HL-60 (cell line): ENCODE data around the gene SMG6.

Experiments
- DNase-seq, 2 experiments: peaks; one replicate each; pipeline ENCODE4 v3.0.0-alpha.2; 2010 to 2020; ENCODE audit warnings: low read depth in 1 of 2, low spot score in 1 of 2
- H3K27ac ChIP-seq: fragments of 250-450 bp; sonication (Bioruptor Pico); replicated peaks from 2 replicates; pipeline ENCODE4 v1.5.1; 2020; ENCODE audit warnings: mild to moderate bottlenecking, moderate library complexity
- H3K27me3 ChIP-seq: fragments of 250-450 bp; sonication (Bioruptor Pico); 2 replicates; pipeline ENCODE4 v1.5.1; 2021; ENCODE audit warnings: mild to moderate bottlenecking, moderate library complexity; ENCODE audit not compliant: insufficient read depth, poor library complexity, severe bottlenecking
- H3K4me3 ChIP-seq: replicated peaks from 2 replicates; pipeline ENCODE4 v1.5.1; 2011; ENCODE audit warnings: mild to moderate bottlenecking, control low read depth, low read length; ENCODE audit not compliant: insufficient read depth
- CTCF ChIP-seq: IDR thresholded peaks from one replicate; pipeline ENCODE4 v1.5.1; 2011; ENCODE audit warnings: low read length, control low read depth, inconsistent platforms; ENCODE audit not compliant: insufficient read depth
- GABPA ChIP-seq: IDR thresholded peaks from 2 replicates; pipeline ENCODE4 v1.6.1; 2012; ENCODE audit warnings: low read depth
- POLR2AphosphoS5 ChIP-seq: IDR thresholded peaks from 2 replicates; pipeline ENCODE4 v1.6.1; 2012; ENCODE audit warnings: low read depth
- REST ChIP-seq: IDR thresholded peaks from 2 replicates; pipeline ENCODE4 v1.6.1; 2012; ENCODE audit warnings: low read depth; ENCODE audit not compliant: insufficient replicate concordance
- SPI1 ChIP-seq: IDR thresholded peaks from 2 replicates; pipeline ENCODE4 v1.6.1; 2012; ENCODE audit warnings: low read depth, mild to moderate bottlenecking, borderline replicate concordance

SMG6 gene

GRCh38 chr17:2191785-2192184 lies 111.8 kb downstream of the SMG6 start:
- H3K27ac ChIP-seq: peak overlapping the region; percentile 12; the same call in 1 of the 2 replicates
- no peaks in the 10 kb centered on the region for H3K27me3 ChIP-seq
- no peak overlapping the region for H3K4me3 ChIP-seq
- TF ChIP-seq GABPA (no peak), REST (no peak), SPI1 (no peak), CTCF (no peak), POLR2AphosphoS5 (no peak)
- peak in 1 of 2 experiments; percentile 2 for DNase-seq

- H3K27me3 ChIP-seq: no peaks in the 10 kb centered on the region
- H3K4me3 ChIP-seq: no peak overlapping the region
- no peak for TF ChIP-seq POLR2AphosphoS5
- TF ChIP-seq REST: no peak
- TF ChIP-seq CTCF: no peak
- no peak for TF ChIP-seq GABPA
- no peak for TF ChIP-seq SPI1
- peak overlapping the region; percentile 12; the same call in 1 of the 2 replicates for H3K27ac ChIP-seq
- no peak for DNase-seq
These were observed 112.4 kb downstream of the SMG6 start for GRCh38 chr17:2191227-2191626.

GRCh38 chr17:2190014-2190413 lies 113.6 kb downstream of the SMG6 start:
- no peak for DNase-seq
- no peak overlapping the region for H3K4me3 ChIP-seq
- no peak overlapping the region for H3K27ac ChIP-seq
- TF ChIP-seq REST: no peak
- TF ChIP-seq CTCF: no peak
- TF ChIP-seq POLR2AphosphoS5: no peak
- no peak for TF ChIP-seq GABPA
- TF ChIP-seq SPI1: no peak
- no peaks in the 10 kb centered on the region for H3K27me3 ChIP-seq
